SIG-M5 treated with dmso at 0.1 percent for 504 hours (cell line): ENCODE data around the gene CACNG6.

ENCODE experiments used
- DNase-seq: peaks from one replicate; lab custom pipeline; 2025; ENCODE audit not compliant: unreplicated experiment; lab: John Stamatoyannopoulos, UW

CACNG6 gene

DNA sequence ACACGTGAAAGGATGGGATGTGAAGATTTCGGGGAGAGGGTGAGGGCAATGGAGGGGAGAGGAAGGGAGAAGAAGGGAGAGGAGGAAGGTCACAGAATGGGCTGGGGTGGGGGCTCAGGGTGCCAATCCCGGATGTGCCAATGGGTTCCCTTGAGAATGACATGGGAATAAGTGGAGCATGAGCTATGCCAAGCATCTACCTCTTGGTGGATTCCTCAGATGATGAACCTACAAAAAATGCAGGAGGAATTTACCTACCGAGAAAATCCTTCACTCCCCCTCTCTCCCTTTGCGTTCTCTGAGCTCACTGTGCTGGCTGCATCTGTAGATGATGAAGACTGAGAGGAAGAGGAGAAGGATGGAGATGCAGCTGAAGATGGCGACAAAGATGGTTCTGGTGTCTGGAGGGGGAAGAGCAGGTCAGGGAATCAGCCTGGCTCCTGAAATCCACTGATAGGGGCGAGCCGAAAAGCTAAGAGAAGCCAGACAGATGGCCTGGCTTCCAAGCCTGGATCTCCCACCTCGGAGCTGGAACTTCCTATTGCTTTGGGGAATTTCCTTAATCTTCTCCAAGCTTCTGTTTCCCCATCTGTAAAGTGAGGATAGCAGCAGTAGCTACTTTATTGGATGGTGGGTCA is 50.7 kb downstream of the CACNG6 start:
- DNase-seq: no peak

DNA sequence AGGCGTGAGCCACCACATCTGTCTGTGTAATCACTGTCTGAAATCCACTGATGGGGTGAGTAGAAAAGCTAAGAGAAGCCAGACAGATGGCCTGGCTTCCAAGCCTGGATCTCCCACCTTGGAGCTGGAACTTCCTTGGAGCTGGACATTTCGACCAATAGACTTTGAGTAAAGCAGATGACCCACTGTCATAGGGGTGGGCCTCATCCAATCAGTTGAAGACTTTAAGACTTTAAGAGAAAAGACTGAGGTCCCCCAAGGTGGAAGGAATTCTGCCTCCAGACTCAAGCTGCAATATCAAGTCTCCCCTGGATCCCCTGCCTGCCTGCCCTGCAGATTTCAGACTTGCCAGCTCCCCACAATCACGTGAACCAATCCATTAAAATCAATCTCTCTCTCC is 51.6 kb downstream of the CACNG6 start:
- no peak for DNase-seq

DNA sequence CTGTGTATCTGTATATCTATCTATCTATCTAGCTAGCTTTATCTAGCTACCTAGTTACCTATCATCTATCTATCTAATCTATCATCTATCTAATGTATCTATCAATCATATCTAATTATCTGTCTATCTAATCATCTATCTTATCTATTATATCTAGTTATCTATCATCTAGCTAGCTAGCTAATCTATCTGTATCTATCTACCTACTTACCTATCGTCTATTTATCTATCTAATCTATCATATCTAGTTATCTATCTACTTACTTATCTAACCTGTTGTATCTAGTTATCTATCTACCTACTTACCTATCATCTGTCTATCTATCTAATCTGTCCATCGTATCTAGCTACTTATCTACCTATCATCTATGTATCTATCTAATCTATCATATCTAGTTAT is 54.3 kb downstream of the CACNG6 start:
- DNase-seq: no peak

DNA sequence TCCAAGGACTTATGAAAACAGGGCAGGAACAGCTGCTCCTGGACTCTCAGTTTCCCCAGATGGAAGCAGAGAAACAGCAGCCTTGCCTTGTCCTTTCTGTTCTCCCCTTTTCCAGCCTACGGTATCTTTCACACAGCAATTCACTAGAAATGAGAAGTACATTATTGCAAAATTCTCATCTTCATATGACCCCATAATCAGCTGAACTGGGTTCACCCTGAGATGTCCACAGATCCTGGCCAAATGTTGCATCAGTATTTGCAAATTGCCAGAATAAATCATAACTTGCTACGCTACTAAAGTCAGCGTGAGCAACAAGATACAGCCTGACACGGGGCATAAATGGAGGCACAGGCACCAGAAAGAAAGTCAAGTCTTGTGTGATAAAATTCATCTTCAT is 56.2 kb downstream of the CACNG6 start:
- peak; percentile 63 for DNase-seq
